EL (cell line): ENCODE data around the gene RFC4.
A peak's percentile ranks its signal among the peaks of the same experiment; 100 is the strongest.

Source experiments
- DNase-seq: peaks from one replicate; pipeline ENCODE4 v3.0.0-alpha.2; 2016

RFC4 gene

GRCh38 chr3:186785495-186786018 is 20.7 kb downstream of the RFC4 start:
- DNase-seq: no peak

- peak; percentile 13 for DNase-seq
Observed at GRCh38 chr3:186784820-186785494, 21.3 kb downstream of the RFC4 start.

GRCh38 chr3:186783731-186784515 is 22.4 kb downstream of the RFC4 start:
- peak; percentile 62 for DNase-seq

- peak; percentile 88 for DNase-seq
Observed at GRCh38 chr3:186783058-186783730, 23.1 kb downstream of the RFC4 start, which contains the start of gene EIF4A2. TSS of gene EIF4A2 (plus strand) at chr3:186783577. CDS start at chr3:186783611, 34 bp downstream.

GRCh38 chr3:186782542-186783057 is 23.7 kb downstream of the RFC4 start:
- no peak for DNase-seq

GRCh38 chr3:186779204-186779603 is 27.1 kb downstream of the RFC4 start:
- no peak for DNase-seq

- DNase-seq: no peak
Observed at GRCh38 chr3:186775999-186776398, 30.3 kb downstream of the RFC4 start.

GRCh38 chr3:186772701-186773417 is 33.4 kb downstream of the RFC4 start:
- peak; percentile 72 for DNase-seq

GRCh38 chr3:186772281-186772694 is 34.0 kb downstream of the RFC4 start:
- DNase-seq: no peak

GRCh38 chr3:186760897-186761447 is 45.3 kb downstream of the RFC4 start:
- DNase-seq: no peak

- no peak for DNase-seq
Observed at GRCh38 chr3:186760141-186760833, 46.0 kb downstream of the RFC4 start.

- no peak for DNase-seq
Observed at GRCh38 chr3:186759231-186759930, 46.9 kb downstream of the RFC4 start.

- no peak for DNase-seq
Observed at GRCh38 chr3:186757686-186758220, 48.5 kb downstream of the RFC4 start.

- DNase-seq: no peak
Observed at GRCh38 chr3:186757214-186757613, 49.1 kb downstream of the RFC4 start.

GRCh38 chr3:186754871-186755270 is 51.4 kb downstream of the RFC4 start:
- no peak for DNase-seq

GRCh38 chr3:186754006-186754405 is 52.3 kb downstream of the RFC4 start:
- DNase-seq: no peak

- DNase-seq: no peak
Observed at GRCh38 chr3:186751480-186751879, 54.8 kb downstream of the RFC4 start.

GRCh38 chr3:186750316-186750715 is 56.0 kb downstream of the RFC4 start:
- no peak for DNase-seq

GRCh38 chr3:186746008-186746407 is 60.3 kb downstream of the RFC4 start:
- DNase-seq: peak; percentile 89

- DNase-seq: no peak
Observed at GRCh38 chr3:186743666-186744065, 62.6 kb downstream of the RFC4 start.
